HepG2 (cell line): Measurements from ENCODE around the gene RECQL5. TPM values are rescaled to one million over a fixed set of nuclear protein-coding genes. Genes with fewer than 3 reads are reported as not detected.

Experiments used
- ATAC-seq: fragments of 200-7000 bp; cut with Tn5 transposase; 3 replicates; pipeline ENCODE4 v1.9.1; 2020; ENCODE audit warnings: mild to moderate bottlenecking, moderate library complexity
- BruUV-seq: library from RNA; stranded (reverse); fragments of 400-500 nt; replicated peaks from 2 replicates; lab custom pipeline; 2021; lab: Mats Ljungman, UMichigan
- CTCF ChIA-PET: fragments of 300-600 bp; formaldehyde crosslinking; extraction: SDS; loops from one replicate; lab custom pipeline; 2021; ENCODE audit warnings: low total read pairs, inconsistent platforms, low intra/inter-chr PET ratio; lab: Yijun Ruan, JAX
- POLR2A ChIA-PET: fragments of 350-600 bp; sonication (Branson Sonifier 250); formaldehyde crosslinking; loops from one replicate; lab custom pipeline; 2020; ENCODE audit warnings: antibody characterized with exemption, inconsistent platforms; lab: Yijun Ruan, JAX
- DNase-seq: peaks from one replicate; pipeline ENCODE4 v3.0.0-alpha.2; 2015; ENCODE audit warnings: low spot score
- FAIRE-seq: peaks from 3 replicates; lab custom pipeline; 2011; peaks lifted over from hg19 to GRCh38; lab: Jason Lieb, UNC
- H2AFZ ChIP-seq: one replicate; pipeline ENCODE4 v1.6.1; 2011; ENCODE audit warnings: low read length, inconsistent platforms
- H3K27ac ChIP-seq: fragments of 300-600 bp; 3 replicates; pipeline ENCODE4 v1.8.0; 2011; ENCODE audit warnings: mixed run types, mild to moderate bottlenecking, mixed read lengths, low read length, inconsistent platforms; ENCODE audit not compliant: insufficient read depth; ENCODE audit errors: extremely low read length
- H3K27me3 ChIP-seq, 2 experiments: fragments of 200-600 bp in 1 of 2; 2 replicates in 1 of 2; 3 replicates in 1 of 2; pipeline versions ENCODE4 v1.6.0 to v1.8.0; 2011; ENCODE audit warnings: low read length in 2 of 2, mild to moderate bottlenecking in 2 of 2, moderate library complexity in 2 of 2, inconsistent platforms in 1 of 2; ENCODE audit not compliant: insufficient read depth in 2 of 2, control insufficient read depth in 1 of 2
- H3K36me3 ChIP-seq, 2 experiments: fragments of 200-600 bp in 1 of 2; replicated peaks in 1 of 2; 2 replicates in 1 of 2; 3 replicates in 1 of 2; pipeline versions ENCODE4 v1.5.1 to v1.8.0; 2011; ENCODE audit warnings: low read length in 2 of 2, inconsistent platforms in 1 of 2; ENCODE audit not compliant: insufficient read depth in 2 of 2, control insufficient read depth in 1 of 2
- H3K4me1 ChIP-seq: 2 replicates; pipeline ENCODE4 v1.5.1; 2012; ENCODE audit warnings: low read length, inconsistent platforms; ENCODE audit not compliant: insufficient read depth
- H3K4me2 ChIP-seq: 2 replicates; pipeline ENCODE4 v1.6.0; 2011; ENCODE audit warnings: low read depth, low read length, inconsistent platforms
- H3K4me3 ChIP-seq, 3 experiments: fragments of 200-600 bp in 1 of 3; sonication (generic), shearing (Covaris generic) in 1 of 3; replicated peaks in 1 of 3; 2 replicates each; pipeline ENCODE4 v1.5.1; 2011 to 2016; ENCODE audit warnings: low read length in 3 of 3, inconsistent platforms in 2 of 3, low read depth in 2 of 3, mild to moderate bottlenecking in 2 of 3, control low read depth in 1 of 3, mixed read lengths in 1 of 3; ENCODE audit not compliant: insufficient read depth in 1 of 3
- H3K79me2 ChIP-seq: one replicate; pipeline ENCODE4 v1.6.1; 2011; ENCODE audit warnings: low read length, inconsistent platforms; ENCODE audit not compliant: insufficient read depth
- H3K9ac ChIP-seq: 2 replicates; pipeline ENCODE4 v1.6.0; 2011; ENCODE audit warnings: mild to moderate bottlenecking, low read depth, low read length, inconsistent platforms; ENCODE audit not compliant: insufficient read depth
- H3K9me3 ChIP-seq: 2 replicates; pipeline ENCODE4 v1.5.1; 2012; ENCODE audit warnings: mild to moderate bottlenecking, low read length
- H4K20me1 ChIP-seq: 2 replicates; pipeline ENCODE4 v1.6.0; 2011; ENCODE audit warnings: inconsistent platforms, mild to moderate bottlenecking, low read length, moderate library complexity; ENCODE audit not compliant: insufficient read depth
- ARNT2 ChIP-seq: sonication (generic); formaldehyde crosslinking; IDR thresholded peaks from 2 replicates; pipeline ENCODE4 v1.8.0; 2022; ENCODE audit warnings: mild to moderate bottlenecking, low read depth, missing genetic modification reagents, moderate library complexity
- DNMT1 ChIP-seq: sonication (generic); formaldehyde crosslinking; IDR thresholded peaks from 2 replicates; pipeline ENCODE4 v1.5.1; 2020; ENCODE audit warnings: mild to moderate bottlenecking, missing genetic modification reagents
- ETV6 ChIP-seq: sonication (generic); formaldehyde crosslinking; conservative IDR thresholded peaks from 2 replicates; pipeline ENCODE4 v1.4.0; 2020; ENCODE audit warnings: missing genetic modification reagents
- FOXK2 ChIP-seq: fragments of 450-650 bp; IDR thresholded peaks from 2 replicates; pipeline ENCODE4 v1.6.1; 2016
- HNRNPLL ChIP-seq: fragments of 200-400 bp; formaldehyde crosslinking; IDR thresholded peaks from 2 replicates; pipeline ENCODE4 v1.6.1; 2017; ENCODE audit warnings: mild to moderate bottlenecking, low read depth, low read length; ENCODE audit not compliant: poor library complexity, severe bottlenecking
- MNT ChIP-seq: fragments of 450-650 bp; IDR thresholded peaks from 2 replicates; pipeline ENCODE4 v1.6.1; 2016
- NFIC ChIP-seq: IDR thresholded peaks from 2 replicates; pipeline ENCODE4 v1.6.1; 2012; ENCODE audit warnings: mild to moderate bottlenecking, low read length, inconsistent platforms
- NKX3-1 ChIP-seq: sonication (generic); formaldehyde crosslinking; IDR thresholded peaks from 2 replicates; pipeline ENCODE4 v1.5.0; 2020; ENCODE audit warnings: missing genetic modification reagents
- NONO ChIP-seq, 2 experiments: fragments of 450-650 bp in 1 of 2; sonication (generic) in 1 of 2; formaldehyde crosslinking in 1 of 2; IDR thresholded peaks in 1 of 2; conservative IDR thresholded peaks in 1 of 2; 2 replicates each; pipeline versions ENCODE4 v1.6.1 to v1.8.0; 2017 to 2022; ENCODE audit warnings: mild to moderate bottlenecking in 1 of 2, missing genetic modification reagents in 1 of 2, moderate library complexity in 1 of 2
- NPAS2 ChIP-seq: sonication (generic); formaldehyde crosslinking; IDR thresholded peaks from 2 replicates; pipeline ENCODE4 v1.8.0; 2022; ENCODE audit warnings: mild to moderate bottlenecking, missing genetic modification reagents, borderline replicate concordance
- NR1H2 ChIP-seq: sonication (generic); formaldehyde crosslinking; IDR thresholded peaks from 2 replicates; pipeline ENCODE4 v1.8.1; 2022; ENCODE audit warnings: low read depth, missing genetic modification reagents, borderline replicate concordance
- PAF1 ChIP-seq: IDR thresholded peaks from 2 replicates; pipeline ENCODE4 v1.6.1; 2016; ENCODE audit warnings: missing genetic modification reagents, missing compliant biosample characterization
- RFXANK ChIP-seq: IDR thresholded peaks from 2 replicates; pipeline ENCODE4 v1.6.1; 2016
- TFAP4 ChIP-seq: sonication (generic); IDR thresholded peaks from 2 replicates; pipeline ENCODE4 v1.6.1; 2016; ENCODE audit warnings: low read depth, borderline replicate concordance
- YEATS4 ChIP-seq: sonication (generic); formaldehyde crosslinking; IDR thresholded peaks from 2 replicates; pipeline ENCODE4 v1.4.0; 2020; ENCODE audit warnings: missing genetic modification reagents, borderline replicate concordance
- ZNF235 ChIP-seq: sonication (generic); formaldehyde crosslinking; IDR thresholded peaks from 2 replicates; pipeline ENCODE4 v1.8.1; 2023; ENCODE audit warnings: mild to moderate bottlenecking, missing genetic modification reagents, borderline replicate concordance
- ZNF597 ChIP-seq: sonication (generic); formaldehyde crosslinking; IDR thresholded peaks from 2 replicates; pipeline ENCODE4 v1.5.0; 2020; ENCODE audit warnings: missing genetic modification reagents
- ZNF772 ChIP-seq: sonication (generic); formaldehyde crosslinking; IDR thresholded peaks from 2 replicates; pipeline ENCODE4 v1.5.0; 2020; ENCODE audit warnings: mild to moderate bottlenecking, missing genetic modification reagents
- WGBS: methylation state at CpG from one replicate; pipeline ENCODE4 v1.1.6; 2017; ENCODE audit warnings: low lambda C conversion rate; 5-methylcytosine and 5-hydroxymethylcytosine counted together
- in situ Hi-C: cut with HindIII; loops from 2 replicates; pipeline ENCODE4 v1.10.0; 2017; ENCODE audit warnings: low pct_unique_long_range_greater_than_20kb; ENCODE audit not compliant: extremely low pct_ligation_motif_present
- intact Hi-C: fragments of 100-400 bp; cut with micrococcal nuclease; formaldehyde crosslinking; loops from one replicate; pipeline ENCODE4 v1.10.0; 2022; ENCODE audit not compliant: unreplicated experiment
- polyA plus RNA-seq, 8 experiments: library from polyadenylated mRNA; depleted of rRNA in 3 of 8; stranded (reverse) in 7 of 8; unstranded in 1 of 8; fragments of >200 nt; fragmentation: Illumina TruSeq in 4 of 8; extraction: Trizol in 4 of 8; gene quantifications; 2 replicates each; pipeline versions ENCODE4 v1.2.1 to v1.2.3, GENCODE V29; 2011 to 2016; ENCODE audit warnings: low read depth in 4 of 8, missing spikeins in 1 of 8, mixed read lengths in 1 of 8; ENCODE audit not compliant: insufficient read depth in 1 of 8
- total RNA-seq, 5 experiments: library from RNA; depleted of rRNA; stranded (reverse); fragments of >200 nt; fragmentation: Illumina TruSeq; extraction: Trizol; gene quantifications; 2 replicates each; pipeline ENCODE4 v1.2.3, GENCODE V29; 2016; ENCODE audit warnings: low read depth in 1 of 5

The RECQL5 gene
- total and polyA plus RNA-seq, 2 of the 13 experiments (the other 11 are each of a cell fraction or from before 2014, with no cell fraction given): 27.7 to 32.0 TPM

- H3K4me3 ChIP-seq: no peak overlapping the region
- H3K27ac ChIP-seq: no peak overlapping the region
- TF ChIP-seq NKX3-1 (CRISPR knock-in tag) (no peak), TFAP4 (no peak), FOXK2 (no peak), NR1H2 (CRISPR knock-in tag) (no peak), ETV6 (CRISPR knock-in tag) (no peak), RFXANK (CRISPR knock-in tag) (no peak), NPAS2 (CRISPR knock-in tag) (no peak), DNMT1 (CRISPR knock-in tag) (no peak), ZNF772 (no peak), ARNT2 (no peak), NONO (IDR thresholded peaks at IDR 0.05) (no peak), NONO (CRISPR knock-in tag; conservative IDR thresholded peaks at IDR 0.05) (no peak), ZNF597 (CRISPR knock-in tag) (no peak), ZNF235 (CRISPR knock-in tag) (no peak), HNRNPLL (no peak), PAF1 (CRISPR knock-in tag) (no peak), NFIC (no peak), MNT (no peak), YEATS4 (CRISPR knock-in tag) (no peak)
- H2AFZ ChIP-seq: no peak overlapping the region
- ChIA-PET CTCF (interaction anchor here (5.1 kb wide), 1 partner anchor 113 kb away, joined by 102 read pairs; no protein-coding TSS in a partner anchor), POLR2A (no interaction called here)
- no peak overlapping the region for H3K9ac ChIP-seq
- H3K4me1 ChIP-seq: peaks cover 19% of the 10 kb centered on the region
- BruUV-seq: no TSS peak
- H3K36me3 ChIP-seq: peaks cover 16 to 23% of the 10 kb centered on the region in 2 experiments; a peak in 4 of 5 replicates
- H3K4me2 ChIP-seq: no peak overlapping the region
- no peaks in the 10 kb centered on the region for H3K9me3 ChIP-seq
- no peak for ATAC-seq
- in situ Hi-C loops (no loop called here), intact Hi-C loops (no loop called here)
- H4K20me1 ChIP-seq: peaks cover 4% of the 10 kb centered on the region; the same call in 1 of the 2 replicates
- no peaks in the 10 kb centered on the region for H3K27me3 ChIP-seq
- no peak for FAIRE-seq
- 93% methylated on average over 19 of the region's 20 CpGs for WGBS
- no peaks in the 10 kb centered on the region for H3K79me2 ChIP-seq
- DNase-seq: no peak
Measured at GRCh38 chr17:75634754-75635609, 32.0 kb downstream of the RECQL5 start.
